BJ (cell line): ENCODE data around the gene JMJD1C. TPM values are rescaled to one million over a fixed set of nuclear protein-coding genes. Genes with fewer than 3 reads are reported as not detected.
"Not testable (repeated sequence)": the region's sequence is repeated elsewhere in the genome, so short reads cannot be mapped to it uniquely, and the experiment has no call there.

Source experiments
- CTCF ChIA-PET: fragments of 350-600 bp; formaldehyde crosslinking; extraction: SDS; loops from one replicate; lab custom pipeline; 2021; ENCODE audit warnings: antibody characterized with exemption, inconsistent platforms; lab: Yijun Ruan, JAX
- POLR2A ChIA-PET: fragments of 300-600 bp; sonication (Branson Sonifier 250); formaldehyde crosslinking; extraction: SDS; loops from one replicate; lab custom pipeline; 2021; ENCODE audit warnings: antibody characterized with exemption; lab: Charles Lee
- DNase-seq: peaks from one replicate; pipeline ENCODE4 v3.0.0-alpha.2; 2011; ENCODE audit warnings: low read depth
- H3K27me3 ChIP-seq: 2 replicates; pipeline ENCODE4 v1.6.0; 2011; ENCODE audit warnings: low read length; ENCODE audit not compliant: control insufficient read depth, insufficient read depth
- H3K36me3 ChIP-seq: 2 replicates; pipeline ENCODE4 v1.5.1; 2011; ENCODE audit warnings: low read length; ENCODE audit not compliant: control insufficient read depth, insufficient read depth
- H3K4me3 ChIP-seq: 2 replicates; pipeline ENCODE4 v1.5.1; 2011; ENCODE audit warnings: low read depth, mild to moderate bottlenecking, control low read depth, low read length
- polyA plus RNA-seq: library from polyadenylated mRNA; depleted of rRNA; stranded (reverse); fragments of >200 nt; gene quantifications from 2 replicates; pipeline ENCODE4 v1.2.3, GENCODE V29; 2011
- TF ChIP-seq, protein P1 (sequence below): IDR thresholded peaks from 2 replicates; pipeline ENCODE4 v1.5.1; 2011; ENCODE audit warnings: low read depth, mild to moderate bottlenecking, control low read depth, inconsistent platforms, low read length, moderate library complexity; ENCODE audit not compliant: insufficient read depth

JMJD1C gene
- polyA plus RNA-seq, 1 experiment, result 14.2 TPM

DNA sequence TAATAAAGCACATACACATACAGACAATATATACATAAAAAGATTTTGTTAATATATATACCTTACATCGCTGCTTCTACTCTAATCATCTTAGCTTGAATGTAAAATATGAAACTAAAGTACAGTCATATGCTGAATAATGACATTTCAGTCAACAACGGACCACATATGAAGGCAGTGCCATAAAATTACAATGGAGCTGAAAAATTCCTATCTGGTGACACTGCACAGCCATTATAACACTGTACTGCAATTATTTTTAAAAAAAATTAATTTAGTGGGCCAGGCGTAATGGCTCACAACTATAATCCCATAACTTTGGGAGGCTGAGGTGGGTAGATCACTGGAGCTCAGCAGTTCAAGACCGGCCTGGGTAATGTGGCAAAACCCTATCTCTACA lies 122.3 kb downstream of the JMJD1C start:
- no peaks in the 10 kb centered on the region for H3K27me3 ChIP-seq
- ChIA-PET CTCF (interaction anchor here (0.6 kb wide), 1 partner anchor 24 kb away, joined by 4 read pairs; no protein-coding TSS in a partner anchor), POLR2A (no interaction called here)
- no peak for DNase-seq
- no peaks in the 10 kb centered on the region for H3K36me3 ChIP-seq
- H3K4me3 ChIP-seq, result no peak overlapping the region
- TF ChIP-seq, protein P1, sequence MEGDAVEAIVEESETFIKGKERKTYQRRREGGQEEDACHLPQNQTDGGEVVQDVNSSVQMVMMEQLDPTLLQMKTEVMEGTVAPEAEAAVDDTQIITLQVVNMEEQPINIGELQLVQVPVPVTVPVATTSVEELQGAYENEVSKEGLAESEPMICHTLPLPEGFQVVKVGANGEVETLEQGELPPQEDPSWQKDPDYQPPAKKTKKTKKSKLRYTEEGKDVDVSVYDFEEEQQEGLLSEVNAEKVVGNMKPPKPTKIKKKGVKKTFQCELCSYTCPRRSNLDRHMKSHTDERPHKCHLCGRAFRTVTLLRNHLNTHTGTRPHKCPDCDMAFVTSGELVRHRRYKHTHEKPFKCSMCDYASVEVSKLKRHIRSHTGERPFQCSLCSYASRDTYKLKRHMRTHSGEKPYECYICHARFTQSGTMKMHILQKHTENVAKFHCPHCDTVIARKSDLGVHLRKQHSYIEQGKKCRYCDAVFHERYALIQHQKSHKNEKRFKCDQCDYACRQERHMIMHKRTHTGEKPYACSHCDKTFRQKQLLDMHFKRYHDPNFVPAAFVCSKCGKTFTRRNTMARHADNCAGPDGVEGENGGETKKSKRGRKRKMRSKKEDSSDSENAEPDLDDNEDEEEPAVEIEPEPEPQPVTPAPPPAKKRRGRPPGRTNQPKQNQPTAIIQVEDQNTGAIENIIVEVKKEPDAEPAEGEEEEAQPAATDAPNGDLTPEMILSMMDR, result no peak

DNA sequence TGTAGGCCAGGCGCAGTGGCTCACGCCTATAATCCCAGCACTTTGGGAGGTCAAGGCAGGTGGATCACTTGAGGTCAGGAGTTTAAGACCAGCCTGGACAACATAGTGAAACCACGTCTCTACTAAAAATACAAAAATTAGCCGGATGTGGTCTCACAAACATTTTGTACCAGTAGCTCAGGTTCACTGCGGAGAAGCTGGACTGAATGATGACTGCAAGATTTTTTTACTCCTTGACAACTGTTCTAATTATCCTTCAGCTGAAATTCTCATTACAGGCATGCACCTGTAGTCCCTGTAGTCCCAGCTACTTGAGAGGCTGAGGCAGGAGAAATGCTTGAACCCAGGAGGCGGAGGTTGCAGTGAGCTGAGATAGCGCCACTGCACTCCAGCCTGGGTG lies 126.1 kb downstream of the JMJD1C start:
- H3K27me3 ChIP-seq, POLR2A ChIA-PET, H3K4me3 ChIP-seq, DNase-seq, CTCF ChIA-PET, H3K36me3 ChIP-seq: not testable (repeated sequence)

DNA sequence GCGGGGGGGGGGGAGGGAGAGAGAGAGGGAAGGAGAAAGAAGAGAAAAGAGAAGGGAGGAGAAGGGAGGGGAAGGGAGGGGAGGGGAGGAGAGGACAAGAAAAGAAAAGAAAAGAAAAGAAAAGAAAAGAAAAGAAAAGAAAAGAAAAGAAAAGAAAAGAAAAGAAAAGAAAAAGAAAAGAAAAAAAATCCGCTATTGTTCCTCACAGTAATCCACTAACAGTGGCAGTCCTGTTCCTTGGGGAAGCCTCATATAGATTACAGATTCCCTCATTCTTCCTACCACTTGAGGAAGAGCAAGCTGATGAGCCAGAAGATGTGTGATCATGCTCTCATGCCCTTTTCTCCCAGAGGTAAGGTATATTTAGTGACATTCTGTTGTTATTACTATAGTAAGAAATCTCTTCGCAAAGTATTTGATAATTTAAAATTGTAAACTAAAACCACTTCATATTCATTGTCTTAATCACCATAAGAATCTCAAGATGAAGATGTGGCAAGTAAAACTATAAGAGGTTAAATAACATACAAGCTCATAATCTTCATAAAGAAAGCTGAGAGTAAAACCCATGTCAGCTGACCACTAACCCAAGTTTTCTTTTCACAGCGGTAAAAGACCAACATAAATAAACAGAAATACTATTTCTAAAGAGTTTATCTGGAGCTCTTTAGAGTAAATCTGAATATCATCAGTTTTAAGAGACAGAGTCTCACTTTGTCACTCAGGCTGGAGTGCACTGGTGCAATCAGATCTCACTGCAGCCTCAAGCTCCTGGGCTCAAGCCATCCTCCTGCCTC lies 128.1 kb downstream of the JMJD1C start:
- Histone ChIP-seq H3K36me3 (no peaks in the 10 kb centered on the region), H3K27me3 (no peaks in the 10 kb centered on the region), H3K4me3 (no peak overlapping the region)
- TF ChIP-seq, protein P1, result no peak
- ChIA-PET POLR2A (no interaction called here), CTCF (interaction anchor here (0.5 kb wide), 1 partner anchor 34 kb away, joined by 3 read pairs; no protein-coding TSS in a partner anchor)
- DNase-seq, result no peak

DNA sequence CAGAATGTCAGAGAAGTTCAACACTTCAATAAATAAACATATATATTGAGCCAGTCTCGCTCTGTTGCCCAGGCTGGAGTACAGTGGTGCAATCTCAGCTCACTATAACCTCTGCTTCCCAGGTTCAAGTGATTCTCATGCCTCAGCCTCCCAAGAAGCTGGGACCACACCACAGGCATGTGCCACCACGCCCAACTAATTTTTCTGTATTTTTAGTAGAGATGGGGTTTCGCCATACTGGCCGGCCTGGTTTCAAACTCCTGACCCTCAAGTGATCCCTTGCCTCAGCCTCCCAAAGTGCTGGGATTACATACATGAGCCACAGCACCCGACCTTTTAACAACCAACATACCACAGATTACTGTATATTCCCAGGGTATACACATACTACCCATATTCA lies 134.2 kb downstream of the JMJD1C start:
- ChIA-PET POLR2A (no interaction called here), CTCF (no interaction called here)
- Histone ChIP-seq H3K27me3 (no peaks in the 10 kb centered on the region), H3K36me3 (no peaks in the 10 kb centered on the region), H3K4me3 (no peak overlapping the region)
- TF ChIP-seq, protein P1, result no peak
- no peak for DNase-seq

DNA sequence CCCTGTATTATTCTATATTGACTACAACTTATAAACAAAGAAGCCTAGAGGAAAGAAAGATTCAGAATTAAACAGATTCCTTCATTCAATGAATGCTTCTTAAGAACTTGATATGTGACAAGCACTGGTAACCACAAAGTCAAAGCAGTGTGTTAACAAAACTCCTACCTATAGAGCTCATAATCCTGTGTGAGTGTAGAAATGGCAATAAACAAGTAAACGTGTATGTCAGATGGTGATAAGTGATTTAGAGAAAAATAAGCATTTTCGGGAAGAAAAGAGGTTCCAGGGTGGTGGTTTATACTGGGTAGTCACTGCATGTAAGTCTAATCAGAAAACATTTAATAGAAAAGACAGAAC lies 141.3 kb downstream of the JMJD1C start:
- Histone ChIP-seq H3K27me3 (no peaks in the 10 kb centered on the region), H3K36me3 (no peaks in the 10 kb centered on the region), H3K4me3 (no peak overlapping the region)
- TF ChIP-seq, protein P1, result no peak
- no peak for DNase-seq
- CTCF ChIA-PET, result no interaction called here
- POLR2A ChIA-PET, result no interaction called here
